ENCODE data around the gene KLHL3. TPM values are rescaled to one million over a fixed set of nuclear protein-coding genes. Genes with fewer than 3 reads are reported as not detected.

KLHL3 gene
- total and polyA plus RNA-seq, 2 experiments from 2014 or later, result 4.9 to 10.8 TPM

- TF ChIP-seq EZH2 (IDR thresholded peaks at IDR 0.05; ENCODE audit: low read depth, unreplicated experiment) (no peak), POLR2AphosphoS5 (IDR thresholded peaks at IDR 0.05; ENCODE audit: low read depth) (no peak), EZH2phosphoT487 (IDR thresholded peaks at IDR 0.05; ENCODE audit: unreplicated experiment) (no peak), STAT1 (IDR thresholded peaks at IDR 0.05; ENCODE audit: unreplicated experiment) (no peak), ZNF462 (CRISPR knock-in tag; IDR thresholded peaks at IDR 0.05) (no peak), JUNB (IDR thresholded peaks at IDR 0.05; ENCODE audit: unreplicated experiment) (no peak), CREB1 (CRISPR knock-in tag; IDR thresholded peaks at IDR 0.05; ENCODE audit: low read depth) (no peak), ZNF331 (CRISPR knock-in tag; IDR thresholded peaks at IDR 0.05; ENCODE audit: low read depth) (no peak), CTCF (conservative IDR thresholded peaks at IDR 0.05; ENCODE audit: low read depth in 2 of 2) (no peak), NANOG (IDR thresholded peaks at IDR 0.05; ENCODE audit: borderline replicate concordance) (no peak), ZNF114 (CRISPR knock-in tag; IDR thresholded peaks at IDR 0.05) (no peak)
- TF ChIP-seq, protein P1, sequence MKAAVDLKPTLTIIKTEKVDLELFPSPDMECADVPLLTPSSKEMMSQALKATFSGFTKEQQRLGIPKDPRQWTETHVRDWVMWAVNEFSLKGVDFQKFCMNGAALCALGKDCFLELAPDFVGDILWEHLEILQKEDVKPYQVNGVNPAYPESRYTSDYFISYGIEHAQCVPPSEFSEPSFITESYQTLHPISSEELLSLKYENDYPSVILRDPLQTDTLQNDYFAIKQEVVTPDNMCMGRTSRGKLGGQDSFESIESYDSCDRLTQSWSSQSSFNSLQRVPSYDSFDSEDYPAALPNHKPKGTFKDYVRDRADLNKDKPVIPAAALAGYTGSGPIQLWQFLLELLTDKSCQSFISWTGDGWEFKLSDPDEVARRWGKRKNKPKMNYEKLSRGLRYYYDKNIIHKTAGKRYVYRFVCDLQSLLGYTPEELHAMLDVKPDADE (IDR thresholded peaks at IDR 0.05), result no peak
- TF ChIP-seq, protein P2, sequence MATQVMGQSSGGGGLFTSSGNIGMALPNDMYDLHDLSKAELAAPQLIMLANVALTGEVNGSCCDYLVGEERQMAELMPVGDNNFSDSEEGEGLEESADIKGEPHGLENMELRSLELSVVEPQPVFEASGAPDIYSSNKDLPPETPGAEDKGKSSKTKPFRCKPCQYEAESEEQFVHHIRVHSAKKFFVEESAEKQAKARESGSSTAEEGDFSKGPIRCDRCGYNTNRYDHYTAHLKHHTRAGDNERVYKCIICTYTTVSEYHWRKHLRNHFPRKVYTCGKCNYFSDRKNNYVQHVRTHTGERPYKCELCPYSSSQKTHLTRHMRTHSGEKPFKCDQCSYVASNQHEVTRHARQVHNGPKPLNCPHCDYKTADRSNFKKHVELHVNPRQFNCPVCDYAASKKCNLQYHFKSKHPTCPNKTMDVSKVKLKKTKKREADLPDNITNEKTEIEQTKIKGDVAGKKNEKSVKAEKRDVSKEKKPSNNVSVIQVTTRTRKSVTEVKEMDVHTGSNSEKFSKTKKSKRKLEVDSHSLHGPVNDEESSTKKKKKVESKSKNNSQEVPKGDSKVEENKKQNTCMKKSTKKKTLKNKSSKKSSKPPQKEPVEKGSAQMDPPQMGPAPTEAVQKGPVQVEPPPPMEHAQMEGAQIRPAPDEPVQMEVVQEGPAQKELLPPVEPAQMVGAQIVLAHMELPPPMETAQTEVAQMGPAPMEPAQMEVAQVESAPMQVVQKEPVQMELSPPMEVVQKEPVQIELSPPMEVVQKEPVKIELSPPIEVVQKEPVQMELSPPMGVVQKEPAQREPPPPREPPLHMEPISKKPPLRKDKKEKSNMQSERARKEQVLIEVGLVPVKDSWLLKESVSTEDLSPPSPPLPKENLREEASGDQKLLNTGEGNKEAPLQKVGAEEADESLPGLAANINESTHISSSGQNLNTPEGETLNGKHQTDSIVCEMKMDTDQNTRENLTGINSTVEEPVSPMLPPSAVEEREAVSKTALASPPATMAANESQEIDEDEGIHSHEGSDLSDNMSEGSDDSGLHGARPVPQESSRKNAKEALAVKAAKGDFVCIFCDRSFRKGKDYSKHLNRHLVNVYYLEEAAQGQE (IDR thresholded peaks at IDR 0.05; ENCODE audit: unreplicated experiment), result no peak
- no peak overlapping the region for H3K27ac ChIP-seq (ENCODE audit: low read depth)
- H3K4me2 ChIP-seq, result no peak overlapping the region
- no peaks in the 10 kb centered on the region for H3K9me2 ChIP-seq (ENCODE audit: insufficient read depth)
- Mint-ChIP-seq H3K4me3 (no peak overlapping the region), H3K27ac (no peak overlapping the region; the same call in 1 of the 2 replicates), H3K9me3 (peaks cover 15% of the 10 kb centered on the region), H3K4me1 (no peaks in the 10 kb centered on the region), H3K36me3 (ENCODE audit: low read depth) (peaks cover 30% of the 10 kb centered on the region), H3K27me3 (ENCODE audit: insufficient read depth, low read depth, poor library complexity) (no peaks in the 10 kb centered on the region)
- ATAC-seq, result no peak
- H3K4me3 ChIP-seq, result no peak overlapping the region
- no peaks in the 10 kb centered on the region for H3K4me1 ChIP-seq (ENCODE audit: insufficient read depth)
- no peaks in the 10 kb centered on the region for H3K27me3 ChIP-seq (ENCODE audit: insufficient read depth)
- H3F3A ChIP-seq (replicated peaks; ENCODE audit: low read depth), result no peaks in the 10 kb centered on the region
- no peak for DNase-seq (ENCODE audit: low spot score)
- H2AFZ ChIP-seq, result no peak overlapping the region
- no peaks in the 10 kb centered on the region for H4K20me1 ChIP-seq (replicated peaks; ENCODE audit: insufficient read depth)
- 0 out of 2 replicates have a peak, but pooled peaks cover under 1% of the 10 kb centered on the region for H3K79me2 ChIP-seq (replicated peaks; ENCODE audit: insufficient read depth)
- 0 out of 2 replicates have a peak, but pooled peaks cover 7% of the 10 kb centered on the region for H3K36me3 ChIP-seq (ENCODE audit: insufficient read depth)
Observed at GRCh38 chr5:137708796-137709559, 26.9 kb downstream of the KLHL3 start.

Measured in GM23338 (cell line).